HG02759 (cell line): ENCODE measurements around the gene C2CD4D.

Experiments used
- ATAC-seq: cut with Tn5 transposase; IDR thresholded peaks from one replicate; pipeline ENCODE4 v1.9.1; 2021; ENCODE audit warnings: mild to moderate bottlenecking, moderate library complexity; ENCODE audit not compliant: unreplicated experiment

C2CD4D gene

GRCh38 chr1:151790940-151791651, 48.5 kb downstream of the C2CD4D start:
- no peak for ATAC-seq

GRCh38 chr1:151790071-151790939, 49.3 kb downstream of the C2CD4D start, which contains the start of gene TDRKH:
Gene TDRKH, minus strand, starts transcription at chr1:151790500. Its CDS starts 7,478 bp downstream, at chr1:151783022.
- peak; percentile 97 for ATAC-seq
